CD4-positive, alpha-beta T cell treated with Interleukin-17A for 1 hour (primary cell): Measurements from ENCODE around the gene TBC1D10A.

Experiments used
- DNase-seq: peaks from one replicate; pipeline ENCODE4 v3.0.0-alpha.2; 2020

Gene TBC1D10A

GRCh38 chr22:30297991-30298701 lies 28.6 kb downstream of the TBC1D10A start:
- DNase-seq, result no peak

GRCh38 chr22:30297276-30297990 lies 29.3 kb downstream of the TBC1D10A start:
- DNase-seq, result no peak

GRCh38 chr22:30296833-30297232 lies 29.9 kb downstream of the TBC1D10A start:
- DNase-seq, result no peak

- no peak for DNase-seq
Observed at GRCh38 chr22:30296324-30296723, 30.4 kb downstream of the TBC1D10A start.

GRCh38 chr22:30295576-30295975 lies 31.2 kb downstream of the TBC1D10A start:
- no peak for DNase-seq

GRCh38 chr22:30294830-30295229 lies 31.9 kb downstream of the TBC1D10A start:
- no peak for DNase-seq

- DNase-seq, result no peak
Observed at GRCh38 chr22:30294066-30294465, 32.7 kb downstream of the TBC1D10A start.

GRCh38 chr22:30293026-30293425 lies 33.7 kb downstream of the TBC1D10A start:
- DNase-seq, result no peak

- no peak for DNase-seq
Observed at GRCh38 chr22:30292069-30292970, 34.4 kb downstream of the TBC1D10A start.

GRCh38 chr22:30291058-30291892 lies 35.5 kb downstream of the TBC1D10A start:
- DNase-seq, result no peak

- no peak for DNase-seq
Observed at GRCh38 chr22:30290342-30291057, 36.2 kb downstream of the TBC1D10A start.

- no peak for DNase-seq
Observed at GRCh38 chr22:30289980-30290313, 36.8 kb downstream of the TBC1D10A start.

GRCh38 chr22:30289141-30289979 lies 37.4 kb downstream of the TBC1D10A start, which contains the start of gene CASTOR1:
Gene CASTOR1 (minus strand): TSS chr22:30289505. CDS start chr22:30289497, 8 bp downstream.
- peak; percentile 90 for DNase-seq

- DNase-seq, result no peak
Observed at GRCh38 chr22:30288419-30289140, 38.2 kb downstream of the TBC1D10A start.

- peak; percentile 91 for DNase-seq
Observed at GRCh38 chr22:30287648-30288418, 38.9 kb downstream of the TBC1D10A start.

GRCh38 chr22:30286813-30287647 lies 39.7 kb downstream of the TBC1D10A start:
- DNase-seq, result peak; percentile 87

GRCh38 chr22:30286331-30286730 lies 40.4 kb downstream of the TBC1D10A start:
- no peak for DNase-seq

GRCh38 chr22:30285846-30286200 lies 40.9 kb downstream of the TBC1D10A start:
- no peak for DNase-seq
